GM19239 (cell line): ENCODE data around the gene SPATC1L.

ENCODE experiments used
- DNase-seq: peaks from one replicate; pipeline ENCODE4 v3.0.0; 2011; ENCODE audit warnings: low spot score; ENCODE audit not compliant: insufficient read length
- FAIRE-seq: peaks from 2 replicates; lab custom pipeline; 2011; peaks lifted over from hg19 to GRCh38; lab: Jason Lieb, UNC

SPATC1L gene

GRCh38 chr21:46216132-46216747, 32.0 kb upstream of the SPATC1L start:
- DNase-seq (no peak), FAIRE-seq (no peak)

GRCh38 chr21:46215436-46216131, 31.3 kb upstream of the SPATC1L start:
- no peak for DNase-seq
- FAIRE-seq = no peak

- FAIRE-seq (no peak), DNase-seq (no peak)
These were observed 30.4 kb upstream of the SPATC1L start for GRCh38 chr21:46214478-46215340.

GRCh38 chr21:46213620-46214286, 29.5 kb upstream of the SPATC1L start:
- DNase-seq = no peak
- FAIRE-seq = no peak

- FAIRE-seq = no peak
- DNase-seq = no peak
These were observed 28.6 kb upstream of the SPATC1L start for GRCh38 chr21:46212721-46213484.

- DNase-seq (no peak), FAIRE-seq (no peak)
These were observed 27.8 kb upstream of the SPATC1L start for GRCh38 chr21:46211786-46212720.

- FAIRE-seq (no peak), DNase-seq (no peak)
These were observed 27.1 kb upstream of the SPATC1L start for GRCh38 chr21:46211376-46211775.

- FAIRE-seq = no peak
- DNase-seq = no peak
These were observed 26.3 kb upstream of the SPATC1L start for GRCh38 chr21:46210378-46211136.

- no peak for DNase-seq
- no peak for FAIRE-seq
These were observed 24.8 kb upstream of the SPATC1L start for GRCh38 chr21:46208761-46209721.

- FAIRE-seq (no peak), DNase-seq (no peak)
These were observed 23.8 kb upstream of the SPATC1L start for GRCh38 chr21:46207920-46208591.

- FAIRE-seq (no peak), DNase-seq (no peak)
These were observed 23.0 kb upstream of the SPATC1L start for GRCh38 chr21:46207006-46207919.

- DNase-seq = no peak
- FAIRE-seq = no peak
These were observed 22.1 kb upstream of the SPATC1L start for GRCh38 chr21:46206163-46207005.

- DNase-seq (no peak), FAIRE-seq (no peak)
These were observed 21.5 kb upstream of the SPATC1L start for GRCh38 chr21:46205766-46206162.

GRCh38 chr21:46205166-46205565, 20.9 kb upstream of the SPATC1L start:
- FAIRE-seq = no peak

GRCh38 chr21:46203203-46203600, 18.9 kb upstream of the SPATC1L start:
- DNase-seq = no peak
- no peak for FAIRE-seq

More at GRCh38 chr21:46205166-46205565, 20.9 kb upstream of the SPATC1L start:
- DNase-seq = no peak
